Inferior parietal cortex (tissue), 1 donor: ENCODE data around the gene CES3.
"Not testable (repeated sequence)": the region's sequence is repeated elsewhere in the genome, so short reads cannot be mapped to it uniquely, and the experiment has no call there.

Experiments used
- DNase-seq: peaks from one replicate; pipeline ENCODE4 v3.0.0-alpha.2; 2016; ENCODE audit errors: extremely low spot score

Gene CES3

GRCh38 chr16:66926171-66926947, 34.7 kb upstream of the CES3 start:
- DNase-seq = no peak

- DNase-seq = no peak
These were observed 34.1 kb upstream of the CES3 start for GRCh38 chr16:66926961-66927436.

- DNase-seq = no peak
These were observed 33.0 kb upstream of the CES3 start for GRCh38 chr16:66927918-66928649.

GRCh38 chr16:66928702-66929388, 32.2 kb upstream of the CES3 start:
- no peak for DNase-seq

GRCh38 chr16:66930189-66930588, 30.9 kb upstream of the CES3 start:
- DNase-seq = no peak

- DNase-seq = no peak
These were observed 29.4 kb upstream of the CES3 start for GRCh38 chr16:66931665-66932064.

GRCh38 chr16:66932076-66932475, 29.0 kb upstream of the CES3 start:
- no peak for DNase-seq

GRCh38 chr16:66933776-66934137, 27.3 kb upstream of the CES3 start:
- no peak for DNase-seq

GRCh38 chr16:66934138-66934838, 26.8 kb upstream of the CES3 start, which contains the start of gene CIAO2B:
TSS of gene CIAO2B (minus strand) at chr16:66934402. CDS start at chr16:66934364, 38 bp downstream.
- peak; percentile 94 for DNase-seq

- not testable (repeated sequence) for DNase-seq
These were observed 26.2 kb upstream of the CES3 start for GRCh38 chr16:66934839-66935313.

GRCh38 chr16:66935314-66936011, 25.6 kb upstream of the CES3 start, which contains the start of gene CES2:
TSS of gene CES2 (plus strand) at chr16:66935516. CDS start at chr16:66935636, 120 bp downstream.
- no peak for DNase-seq

GRCh38 chr16:66936462-66936861, 24.6 kb upstream of the CES3 start:
- no peak for DNase-seq

GRCh38 chr16:66936889-66937554, 24.0 kb upstream of the CES3 start:
- DNase-seq = no peak

- no peak for DNase-seq
These were observed 23.2 kb upstream of the CES3 start for GRCh38 chr16:66937725-66938337.

- DNase-seq = no peak
These were observed 21.7 kb upstream of the CES3 start for GRCh38 chr16:66939366-66939765.

- no peak for DNase-seq
These were observed 20.8 kb upstream of the CES3 start for GRCh38 chr16:66940236-66940635.

GRCh38 chr16:66942981-66943380, 18.1 kb upstream of the CES3 start:
- DNase-seq = no peak

- no peak for DNase-seq
These were observed 17.5 kb upstream of the CES3 start for GRCh38 chr16:66943426-66944053.

- DNase-seq = no peak
These were observed 17.0 kb upstream of the CES3 start for GRCh38 chr16:66944054-66944441.
